SKM-1 treated with dmso at 0.1 percent for 144 hours (cell line): ENCODE data around the gene SLC7A4.
A peak's percentile ranks its signal among the peaks of the same experiment; 100 is the strongest.
"Not testable (repeated sequence)": the region's sequence is repeated elsewhere in the genome, so short reads cannot be mapped to it uniquely, and the experiment has no call there.

Experiments used
- DNase-seq: peaks from one replicate; lab custom pipeline; 2025; ENCODE audit not compliant: unreplicated experiment; lab: John Stamatoyannopoulos, UW

Gene SLC7A4

GRCh38 chr22:21064917-21065864 lies 32.8 kb upstream of the SLC7A4 start:
- DNase-seq, result no peak

- DNase-seq, result not testable (repeated sequence)
These were observed 32.1 kb upstream of the SLC7A4 start for GRCh38 chr22:21064425-21064824.

GRCh38 chr22:21061660-21062321 lies 29.4 kb upstream of the SLC7A4 start:
- DNase-seq, result not testable (repeated sequence)

- DNase-seq, result not testable (repeated sequence)
These were observed 28.0 kb upstream of the SLC7A4 start for GRCh38 chr22:21060363-21060762.

GRCh38 chr22:21055880-21056319 lies 23.5 kb upstream of the SLC7A4 start:
- peak; percentile 35 for DNase-seq

GRCh38 chr22:21055564-21055834 lies 23.1 kb upstream of the SLC7A4 start:
- DNase-seq, result no peak

GRCh38 chr22:21054714-21055563 lies 22.6 kb upstream of the SLC7A4 start:
- no peak for DNase-seq

- no peak for DNase-seq
These were observed 21.8 kb upstream of the SLC7A4 start for GRCh38 chr22:21054046-21054713.

GRCh38 chr22:21052715-21053459 lies 20.5 kb upstream of the SLC7A4 start:
- DNase-seq, result no peak

GRCh38 chr22:21051831-21052400 lies 19.6 kb upstream of the SLC7A4 start:
- DNase-seq, result no peak

- DNase-seq, result no peak
These were observed 18.9 kb upstream of the SLC7A4 start for GRCh38 chr22:21051145-21051830.

GRCh38 chr22:21048965-21049364 lies 16.6 kb upstream of the SLC7A4 start:
- DNase-seq, result not testable (repeated sequence)

GRCh38 chr22:21048448-21048847 lies 16.1 kb upstream of the SLC7A4 start:
- DNase-seq, result not testable (repeated sequence)

GRCh38 chr22:21047730-21048129 lies 15.4 kb upstream of the SLC7A4 start:
- DNase-seq, result no peak

- DNase-seq, result no peak
These were observed 14.8 kb upstream of the SLC7A4 start for GRCh38 chr22:21047035-21047661.

- DNase-seq, result peak; percentile 68
These were observed 13.4 kb upstream of the SLC7A4 start, which contains the start of gene LRRC74B for GRCh38 chr22:21045585-21046294. LRRC74B (plus strand) TSS chr22:21045946; CDS start chr22:21045987, 41 bp downstream.

GRCh38 chr22:21044931-21045584 lies 12.7 kb upstream of the SLC7A4 start:
- DNase-seq, result peak; percentile 24
